Forelimb muscle (tissue), 1 donor: ENCODE data around the gene ADAMTS9. TPM values are rescaled to one million over a fixed set of nuclear protein-coding genes. Genes with fewer than 3 reads are reported as not detected.
"Not testable (repeated sequence)": the region's sequence is repeated elsewhere in the genome, so short reads cannot be mapped to it uniquely, and the experiment has no call there.

Experiments used
- DNase-seq: peaks from one replicate; pipeline ENCODE4 v3.0.0-alpha.2; 2013; ENCODE audit warnings: low read depth
- polyA plus RNA-seq: library from polyadenylated mRNA; unstranded; fragments of 120-200 nt; gene quantifications from one replicate; pipeline ENCODE4 v1.2.1, GENCODE V29; 2013; ENCODE audit not compliant: insufficient read length

ADAMTS9 gene
- polyA plus RNA-seq, 1 donor: 66.5 TPM

GRCh38 chr3:64574194-64574593 lies 113.6 kb downstream of the ADAMTS9 start:
- DNase-seq: no peak

- no peak for DNase-seq
Measured at GRCh38 chr3:64571982-64572381, 115.8 kb downstream of the ADAMTS9 start.

- no peak for DNase-seq
Measured at GRCh38 chr3:64568895-64569517, 118.8 kb downstream of the ADAMTS9 start.

- DNase-seq: no peak
Measured at GRCh38 chr3:64566859-64567258, 120.9 kb downstream of the ADAMTS9 start.

GRCh38 chr3:64563751-64564150 lies 124.0 kb downstream of the ADAMTS9 start:
- no peak for DNase-seq

- DNase-seq: no peak
Measured at GRCh38 chr3:64561868-64562267, 125.9 kb downstream of the ADAMTS9 start.

- DNase-seq: peak; percentile 60
Measured at GRCh38 chr3:64561325-64561843, 126.4 kb downstream of the ADAMTS9 start.

- DNase-seq: no peak
Measured at GRCh38 chr3:64560791-64561190, 127.0 kb downstream of the ADAMTS9 start.

GRCh38 chr3:64559588-64559987 lies 128.2 kb downstream of the ADAMTS9 start:
- peak; percentile 46 for DNase-seq

GRCh38 chr3:64556046-64556445 lies 131.8 kb downstream of the ADAMTS9 start:
- DNase-seq: no peak

GRCh38 chr3:64555351-64555750 lies 132.4 kb downstream of the ADAMTS9 start:
- no peak for DNase-seq

GRCh38 chr3:64554096-64554920 lies 133.5 kb downstream of the ADAMTS9 start:
- no peak for DNase-seq

GRCh38 chr3:64552966-64553365 lies 134.8 kb downstream of the ADAMTS9 start:
- DNase-seq: no peak

GRCh38 chr3:64552160-64552559 lies 135.6 kb downstream of the ADAMTS9 start:
- no peak for DNase-seq

GRCh38 chr3:64551697-64552096 lies 136.1 kb downstream of the ADAMTS9 start:
- DNase-seq: no peak

GRCh38 chr3:64550745-64551144 lies 137.1 kb downstream of the ADAMTS9 start:
- DNase-seq: no peak

GRCh38 chr3:64549869-64550268 lies 137.9 kb downstream of the ADAMTS9 start:
- no peak for DNase-seq

- peak; percentile 67 for DNase-seq
Measured at GRCh38 chr3:64548200-64548889, 139.5 kb downstream of the ADAMTS9 start.

GRCh38 chr3:64546856-64547255 lies 140.9 kb downstream of the ADAMTS9 start:
- no peak for DNase-seq

GRCh38 chr3:64545239-64545638 lies 142.6 kb downstream of the ADAMTS9 start:
- DNase-seq: not testable (repeated sequence)

- no peak for DNase-seq
Measured at GRCh38 chr3:64541803-64542202, 146.0 kb downstream of the ADAMTS9 start.

GRCh38 chr3:64539451-64540196 lies 148.2 kb downstream of the ADAMTS9 start:
- peak; percentile 88 for DNase-seq
